Measurements from ENCODE around the gene LHFPL2. TPM values are rescaled to one million over a fixed set of nuclear protein-coding genes. Genes with fewer than 3 reads are reported as not detected.

LHFPL2 gene
- total RNA-seq, 4 donors from 2014 or later, result 14.7 to 127 (median 28.0) TPM

DNA sequence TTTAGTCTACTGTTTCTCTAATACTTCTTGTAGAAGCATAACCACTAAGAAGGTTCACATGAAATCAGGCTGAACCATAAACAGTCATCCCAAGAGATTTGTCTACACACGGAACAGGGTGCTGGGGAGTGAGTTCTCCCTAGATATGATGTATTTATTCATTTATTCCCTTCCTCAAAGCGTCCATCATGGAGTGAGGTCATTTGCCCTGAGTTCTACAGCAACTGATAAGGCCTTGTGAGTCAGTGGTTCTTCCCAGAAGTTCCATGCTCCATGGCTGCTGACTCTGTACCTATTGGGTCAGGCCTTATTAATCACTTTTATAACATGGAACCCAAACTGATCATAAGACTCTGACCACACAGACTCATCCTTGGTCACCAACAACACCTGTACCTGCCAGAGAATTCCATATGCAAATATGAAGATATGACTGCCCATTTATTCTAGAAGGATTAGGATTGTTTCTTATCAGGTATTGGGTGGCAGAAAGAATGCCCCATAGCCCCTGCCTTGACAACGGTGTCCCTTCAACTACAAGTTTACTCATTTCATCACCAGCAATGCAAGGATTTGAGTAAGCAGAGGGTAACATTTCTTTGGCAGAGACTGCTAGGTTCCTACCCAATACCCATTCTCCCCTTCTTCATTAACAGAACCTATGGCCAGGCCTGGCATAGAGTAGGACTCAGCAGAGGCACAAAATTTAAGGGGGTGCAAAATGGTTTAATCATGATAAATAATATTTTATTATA, 118.1 kb downstream of the LHFPL2 start:
- intact Hi-C loops (cut with DNase I; ENCODE audit: low total_unique reads), result loop anchor here (10.0 kb wide), 1 partner anchor 434 kb away; no protein-coding TSS in a partner anchor
- H3K27ac ChIP-seq, result no peak overlapping the region

DNA sequence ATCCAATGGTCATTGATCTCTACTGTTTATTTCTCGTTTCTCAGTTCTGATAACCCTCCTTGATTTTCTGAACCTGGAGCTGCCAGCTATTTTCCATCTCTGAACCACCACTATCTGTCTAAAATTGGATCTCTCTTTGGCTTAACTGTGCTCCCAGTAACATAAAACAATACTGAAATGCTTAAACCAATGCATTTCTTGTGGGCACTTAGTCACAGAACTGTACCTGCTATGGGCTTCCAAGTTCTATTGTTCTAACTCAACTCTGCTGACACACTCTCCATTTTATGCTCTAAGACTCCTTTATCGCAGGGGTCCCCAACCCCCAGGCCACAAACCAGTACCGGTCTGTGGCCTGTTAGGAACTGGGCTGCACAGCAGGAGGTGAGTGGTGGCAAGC, 120.6 kb downstream of the LHFPL2 start:
- peak overlapping the region; percentile 42 to 69 for H3K27ac ChIP-seq

More for the DNA sequence above, 118.1 kb downstream of the LHFPL2 start:
- Histone ChIP-seq H3K4me1 (peaks cover 8 to 13% of the 10 kb centered on the region in 2 donors), H3K9me3 (no peaks in the 10 kb centered on the region), H3K4me3 (no peak overlapping the region), H3K36me3 (no peaks in the 10 kb centered on the region), H3K27me3 (no peaks in the 10 kb centered on the region)
- TF ChIP-seq, protein P1, sequence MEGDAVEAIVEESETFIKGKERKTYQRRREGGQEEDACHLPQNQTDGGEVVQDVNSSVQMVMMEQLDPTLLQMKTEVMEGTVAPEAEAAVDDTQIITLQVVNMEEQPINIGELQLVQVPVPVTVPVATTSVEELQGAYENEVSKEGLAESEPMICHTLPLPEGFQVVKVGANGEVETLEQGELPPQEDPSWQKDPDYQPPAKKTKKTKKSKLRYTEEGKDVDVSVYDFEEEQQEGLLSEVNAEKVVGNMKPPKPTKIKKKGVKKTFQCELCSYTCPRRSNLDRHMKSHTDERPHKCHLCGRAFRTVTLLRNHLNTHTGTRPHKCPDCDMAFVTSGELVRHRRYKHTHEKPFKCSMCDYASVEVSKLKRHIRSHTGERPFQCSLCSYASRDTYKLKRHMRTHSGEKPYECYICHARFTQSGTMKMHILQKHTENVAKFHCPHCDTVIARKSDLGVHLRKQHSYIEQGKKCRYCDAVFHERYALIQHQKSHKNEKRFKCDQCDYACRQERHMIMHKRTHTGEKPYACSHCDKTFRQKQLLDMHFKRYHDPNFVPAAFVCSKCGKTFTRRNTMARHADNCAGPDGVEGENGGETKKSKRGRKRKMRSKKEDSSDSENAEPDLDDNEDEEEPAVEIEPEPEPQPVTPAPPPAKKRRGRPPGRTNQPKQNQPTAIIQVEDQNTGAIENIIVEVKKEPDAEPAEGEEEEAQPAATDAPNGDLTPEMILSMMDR (IDR thresholded peaks at IDR 0.05), result no peak
- no peak for TF ChIP-seq POLR2A (IDR thresholded peaks at IDR 0.05)
- no peak for DNase-seq

DNA sequence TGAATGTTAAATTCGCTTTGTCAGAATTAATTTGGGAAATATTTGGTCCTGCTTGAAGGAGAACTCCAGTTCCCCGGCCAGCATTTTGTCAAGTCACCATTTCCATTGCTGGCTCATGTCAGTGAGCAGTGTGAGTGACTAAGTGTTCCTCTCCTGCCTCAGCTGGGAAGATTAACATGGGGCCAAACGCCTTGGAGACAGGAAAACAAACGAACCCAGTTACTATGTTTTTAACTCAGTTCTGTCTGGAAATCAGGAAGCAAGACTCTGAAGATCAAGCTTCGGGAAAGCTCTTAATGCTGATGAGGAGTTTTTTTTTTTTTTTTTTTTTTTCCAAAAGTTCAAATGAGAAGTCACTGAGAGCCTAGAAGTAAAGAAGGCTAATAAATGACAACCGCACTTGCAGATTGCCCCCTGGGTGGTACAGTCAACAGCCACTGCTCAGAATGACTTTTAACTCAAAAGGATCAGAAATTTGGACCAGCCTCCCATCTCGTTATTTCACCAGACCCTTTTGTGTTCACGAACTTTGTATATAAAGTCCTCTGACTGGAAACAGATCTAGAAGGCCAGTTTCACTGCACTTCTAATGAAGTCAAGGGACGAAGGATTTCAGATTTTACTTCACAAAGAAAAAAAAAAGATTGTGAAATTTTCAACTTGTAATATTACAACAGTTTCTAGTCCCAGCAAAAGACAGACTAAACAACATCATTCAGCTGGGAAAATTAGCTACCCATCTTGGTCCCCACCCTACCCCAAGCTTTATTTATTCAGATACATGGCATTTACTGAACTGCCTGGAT, 121.3 kb downstream of the LHFPL2 start:
- Histone ChIP-seq H3K4me1 (peaks cover 0 to 7% of the 10 kb centered on the region in 2 donors), H3K27ac (peak overlapping the region; percentile 42 to 69), H3K9me3 (no peaks in the 10 kb centered on the region), H3K27me3 (no peaks in the 10 kb centered on the region), H3K4me3 (no peak overlapping the region), H3K36me3 (no peaks in the 10 kb centered on the region)
- no peak for TF ChIP-seq POLR2A (IDR thresholded peaks at IDR 0.05)
- TF ChIP-seq, protein P1 (IDR thresholded peaks at IDR 0.05), result no peak
- peak; percentile 79 to 83 for DNase-seq
- intact Hi-C loops (cut with DNase I; ENCODE audit: low total_unique reads), result no loop called here

More for the DNA sequence above, 120.6 kb downstream of the LHFPL2 start:
- H3K4me1 ChIP-seq, result peaks cover 0 to 7% of the 10 kb centered on the region in 2 donors
- H3K27me3 ChIP-seq, result no peaks in the 10 kb centered on the region
- DNase-seq, result no peak
- H3K4me3 ChIP-seq, result no peak overlapping the region
- no peaks in the 10 kb centered on the region for H3K36me3 ChIP-seq
- H3K9me3 ChIP-seq, result no peaks in the 10 kb centered on the region
- intact Hi-C loops (cut with DNase I; ENCODE audit: low total_unique reads), result no loop called here
- TF ChIP-seq POLR2A (IDR thresholded peaks at IDR 0.05), result no peak
- TF ChIP-seq, protein P1 (IDR thresholded peaks at IDR 0.05), result no peak

DNA sequence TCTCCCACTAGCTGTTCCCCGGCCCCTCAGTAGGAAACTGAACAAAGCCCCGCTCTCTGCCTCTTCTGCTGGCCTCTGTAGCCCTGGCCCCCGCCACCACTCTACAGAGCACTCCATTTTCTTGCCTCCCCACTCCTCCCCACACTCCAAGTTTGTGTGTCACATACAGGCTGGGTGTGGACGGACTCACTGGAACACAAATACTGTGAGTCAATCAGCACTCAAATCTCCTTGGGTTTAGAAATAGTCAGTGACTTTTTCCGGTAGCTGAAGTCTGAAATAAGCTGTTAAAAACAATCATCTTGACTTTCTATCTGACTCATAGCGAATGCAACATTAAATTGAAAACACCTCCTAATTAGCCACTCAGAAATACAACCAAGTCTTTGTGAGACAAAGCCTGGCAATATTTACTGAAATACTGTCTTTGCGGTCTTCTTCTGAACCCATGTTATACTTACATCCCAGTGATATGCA, 122.5 kb downstream of the LHFPL2 start:
- intact Hi-C loops (cut with DNase I; ENCODE audit: low total_unique reads), result no loop called here
- H3K36me3 ChIP-seq, result no peaks in the 10 kb centered on the region
- no peak for TF ChIP-seq POLR2A (IDR thresholded peaks at IDR 0.05)
- TF ChIP-seq, protein P1 (IDR thresholded peaks at IDR 0.05), result no peak

More for the DNA sequence above, 122.5 kb downstream of the LHFPL2 start:
- DNase-seq, result no peak
- Histone ChIP-seq H3K9me3 (no peaks in the 10 kb centered on the region), H3K4me3 (no peak overlapping the region), H3K27ac (peak overlapping the region in 1 of 2 donors; percentile 69), H3K4me1 (peaks cover 0 to 7% of the 10 kb centered on the region in 2 donors), H3K27me3 (no peaks in the 10 kb centered on the region)

All from uterus (tissue), 4 donors.